Ovary (tissue), 9 donors: ENCODE measurements around the gene CHMP4B. TPM values are rescaled to one million over a fixed set of nuclear protein-coding genes. Genes with fewer than 3 reads are reported as not detected.

Source experiments
- DNase-seq, 5 donors: peaks; one replicate each; pipeline ENCODE4 v3.0.0-alpha.2; 2019 to 2020
- H3K27ac ChIP-seq, 2 donors: fragments of 200-600 bp; one replicate each; pipeline versions ENCODE4 v1.5.1 to v1.8.0; 2019 to 2022
- H3K27me3 ChIP-seq: fragments of 200-600 bp; one replicate; pipeline ENCODE4 v1.8.0; 2022
- H3K36me3 ChIP-seq: fragments of 200-600 bp; sonication (generic); one replicate; pipeline ENCODE4 v1.5.1; 2019
- H3K4me1 ChIP-seq: one replicate; pipeline ENCODE4 v1.8.1; 2013; ENCODE audit warnings: mild to moderate bottlenecking, moderate library complexity; ENCODE audit not compliant: insufficient read depth
- H3K4me3 ChIP-seq: fragments of 200-600 bp; sonication (generic); one replicate; pipeline ENCODE4 v1.5.1; 2017
- H3K9me3 ChIP-seq, 2 donors: fragments of 200-600 bp in 1 of 2; sonication (generic) in 1 of 2; one replicate each; pipeline versions ENCODE4 v1.5.1 to v1.8.1; 2013 to 2019; ENCODE audit warnings: mild to moderate bottlenecking in 1 of 2, moderate library complexity in 1 of 2
- CTCF ChIP-seq, 3 donors: fragments of 450-650 bp in 2 of 3; fragments of 200-600 bp in 1 of 3; IDR thresholded peaks; one replicate each; pipeline versions ENCODE4 v1.5.1 to v1.8.0; 2016 to 2022; ENCODE audit warnings: antibody characterized with exemption in 3 of 3, mild to moderate bottlenecking in 1 of 3
- EP300 ChIP-seq: sonication (generic); formaldehyde crosslinking; IDR thresholded peaks from one replicate; pipeline ENCODE4 v1.6.1; 2017; ENCODE audit warnings: antibody characterized with exemption
- POLR2A ChIP-seq: fragments of 450-650 bp; IDR thresholded peaks from one replicate; pipeline ENCODE4 v1.6.1; 2017; ENCODE audit warnings: antibody characterized with exemption, mild to moderate bottlenecking, moderate library complexity
- WGBS, 3 donors: extraction: QIAGEN DNeasy Blood & Tissue Kit in 1 of 3; methylation state at CpG; one replicate each; pipeline versions ENCODE4 v1.1.5 to v1.1.7; 2013 to 2017; 5-methylcytosine and 5-hydroxymethylcytosine counted together
- intact Hi-C, 4 donors: fragments of 100-400 bp; cut with DNase I; formaldehyde crosslinking; loops; one replicate each; pipeline versions ENCODE4 v1.11.0 to v1.15.1; 2022 to 2023
- polyA plus RNA-seq, 2 donors: library from polyadenylated mRNA; stranded (reverse); fragments of 200-250 nt in 1 of 2; fragments of 350-450 nt in 1 of 2; fragmentation: Illumina TruSeq in 1 of 2; extraction: RNeasy Lipid Tissue Mini Kit (QIAGEN cat#74804) in 1 of 2; gene quantifications; one replicate each; pipeline ENCODE4 v1.2.3, GENCODE V29; 2013 to 2014
- total RNA-seq, 7 donors: library from RNA; depleted of rRNA in 2 of 7; stranded (reverse); fragments of >200 nt in 2 of 7; fragmentation: NEBNext Ultra II Directional in 3 of 7; extraction: Animal tissue kit (Norgen Biotek cat#: 25700) in 3 of 7; gene quantifications; one replicate each; pipeline versions ENCODE4 v1.1.0 to v1.2.4, GENCODE V29; 2016 to 2023
- donor health status: DM: no; HTN: no; CAD: no; lungs with moderate emphysema.
- donor health status: DM: no; HTN: no; CAD: no.
- donor health status: Bipolar disorder and iron deficiency.
- donor health status: DM: yes; HTN: yes; CAD: no.
- donor health status: DM: no; HTN: no; CAD: no.
- donor health status: DM: yes; HTN: yes; CAD: no.

The CHMP4B gene
- total and polyA plus RNA-seq, 9 donors: 48.5 to 153 (median 96.7) TPM

GRCh38 chr20:33843050-33843449, 31.9 kb downstream of the CHMP4B start:
- no peak for DNase-seq
- WGBS, 3 donors: 36 to 42% (median 36%) methylated on average over 1 of the region's 1 CpG
- Histone ChIP-seq H3K27ac (no peak overlapping the region), H3K4me1 (peaks cover 30% of the 10 kb centered on the region), H3K9me3 (no peaks in the 10 kb centered on the region), H3K36me3 (no peaks in the 10 kb centered on the region), H3K27me3 (no peaks in the 10 kb centered on the region), H3K4me3 (no peak overlapping the region)
- TF ChIP-seq POLR2A: no peak
- no peak for TF ChIP-seq EP300
- intact Hi-C loops: no loop called here

- DNase-seq: no peak
- Histone ChIP-seq H3K4me3 (no peak overlapping the region), H3K27ac (no peak overlapping the region), H3K36me3 (no peaks in the 10 kb centered on the region), H3K9me3 (no peaks in the 10 kb centered on the region), H3K27me3 (no peaks in the 10 kb centered on the region), H3K4me1 (peaks cover 23% of the 10 kb centered on the region)
- intact Hi-C loops: no loop called here
- TF ChIP-seq CTCF (IDR thresholded peaks at IDR 0.05) (no peak), POLR2A (no peak), EP300 (no peak)
- 53 to 63% (median 60%) methylated on average over 4 of the region's 4 CpGs for WGBS, 3 donors
Measured at GRCh38 chr20:33843854-33844253, 32.7 kb downstream of the CHMP4B start.

GRCh38 chr20:33846291-33846935, 35.3 kb downstream of the CHMP4B start:
- Histone ChIP-seq H3K4me1 (peaks cover 17% of the 10 kb centered on the region), H3K27me3 (no peaks in the 10 kb centered on the region), H3K4me3 (no peak overlapping the region), H3K27ac (no peak overlapping the region), H3K36me3 (no peaks in the 10 kb centered on the region), H3K9me3 (no peaks in the 10 kb centered on the region)
- peak; percentile 37 to 57 (median 43) for DNase-seq
- no peak for TF ChIP-seq EP300
- TF ChIP-seq CTCF (IDR thresholded peaks at IDR 0.05): no peak
- TF ChIP-seq POLR2A: no peak
- intact Hi-C loops: no loop called here
- WGBS, 3 donors: 43 to 51% (median 47%) methylated on average over 6 of the region's 6 CpGs

- intact Hi-C loops: no loop called here
- DNase-seq: no peak
- Histone ChIP-seq H3K9me3 (no peaks in the 10 kb centered on the region), H3K27ac (no peak overlapping the region), H3K4me3 (no peak overlapping the region), H3K36me3 (no peaks in the 10 kb centered on the region), H3K27me3 (no peaks in the 10 kb centered on the region), H3K4me1 (peaks cover 14% of the 10 kb centered on the region)
- no peak for TF ChIP-seq EP300
- TF ChIP-seq CTCF (IDR thresholded peaks at IDR 0.05): no peak
- TF ChIP-seq POLR2A: no peak
Measured at GRCh38 chr20:33847006-33847405, 35.9 kb downstream of the CHMP4B start.

GRCh38 chr20:33848391-33848790, 37.2 kb downstream of the CHMP4B start:
- H3K27ac ChIP-seq: no peak overlapping the region
- no peaks in the 10 kb centered on the region for H3K36me3 ChIP-seq
- no peak overlapping the region for H3K4me3 ChIP-seq
- TF ChIP-seq CTCF (IDR thresholded peaks at IDR 0.05) (no peak), POLR2A (no peak), EP300 (no peak)
- no peaks in the 10 kb centered on the region for H3K9me3 ChIP-seq
- H3K27me3 ChIP-seq: no peaks in the 10 kb centered on the region
- no peak for DNase-seq
- H3K4me1 ChIP-seq: peaks cover 4% of the 10 kb centered on the region
- intact Hi-C loops: no loop called here
- 94 to 95% (median 95%) methylated on average over 19 of the region's 19 CpGs for WGBS, 3 donors
